Amniotic stem cell (primary cell): ENCODE data around the gene LRRC3.

Experiments used
- DNase-seq: peaks from one replicate; lab custom pipeline; 2025; lab: John Stamatoyannopoulos, UW

The LRRC3 gene

DNA sequence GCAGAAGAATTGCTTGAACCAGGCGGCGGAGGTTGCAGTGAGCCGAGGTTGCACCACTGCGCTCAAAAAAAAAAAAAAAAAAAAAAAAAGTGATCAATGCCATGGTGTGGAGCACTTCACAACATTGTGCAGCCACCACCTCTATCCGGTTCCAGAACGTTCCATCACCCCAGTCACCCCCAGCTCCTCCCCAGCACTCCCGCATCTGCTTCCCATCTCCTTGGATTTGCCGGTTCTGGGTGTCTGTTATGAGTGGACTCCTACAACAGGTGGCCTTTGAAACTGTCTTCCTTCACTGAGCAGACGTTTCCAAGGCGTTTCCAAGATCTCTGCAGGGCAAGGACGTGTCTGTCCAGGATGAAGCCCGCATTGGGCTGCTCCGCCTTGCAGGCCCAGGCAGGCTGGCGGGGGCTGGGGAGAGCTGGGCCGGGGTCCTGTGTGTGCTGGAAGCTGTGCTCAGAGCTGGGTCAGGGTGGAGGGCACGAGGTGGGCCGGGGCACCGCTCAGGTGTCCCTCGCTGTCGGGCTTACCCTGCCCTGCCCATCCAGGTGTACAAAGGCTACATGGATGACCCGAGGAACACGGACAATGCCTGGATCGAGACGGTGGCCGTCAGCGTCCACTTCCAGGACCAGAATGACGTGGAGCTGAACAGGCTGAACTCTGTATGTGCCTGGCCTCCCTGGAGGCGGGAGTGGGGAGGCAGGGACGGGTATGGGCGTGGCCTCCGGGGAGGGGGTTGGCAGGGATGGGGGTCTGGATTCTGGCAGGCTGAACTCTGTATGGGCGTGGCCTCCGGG lies 14.9 kb upstream of the LRRC3 start:
- DNase-seq = no peak

DNA sequence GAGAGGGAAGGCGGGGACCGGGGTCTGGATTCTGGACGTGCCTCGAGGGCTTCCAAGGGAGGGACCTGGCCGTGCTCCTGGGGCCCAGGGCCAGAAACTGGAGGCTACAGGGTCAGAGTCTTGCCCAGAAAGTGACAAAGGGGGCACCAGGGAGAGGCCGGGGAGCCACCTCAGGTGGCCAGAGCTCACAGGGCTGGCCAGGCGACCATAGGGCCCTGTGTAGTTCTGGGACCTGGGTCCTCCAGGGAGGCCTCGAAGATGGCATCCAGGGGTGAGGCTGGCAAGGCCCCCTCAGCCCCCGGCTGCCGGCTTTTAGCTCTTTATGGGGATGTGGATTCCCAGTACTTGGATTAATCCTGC lies 14.3 kb upstream of the LRRC3 start:
- no peak for DNase-seq

DNA sequence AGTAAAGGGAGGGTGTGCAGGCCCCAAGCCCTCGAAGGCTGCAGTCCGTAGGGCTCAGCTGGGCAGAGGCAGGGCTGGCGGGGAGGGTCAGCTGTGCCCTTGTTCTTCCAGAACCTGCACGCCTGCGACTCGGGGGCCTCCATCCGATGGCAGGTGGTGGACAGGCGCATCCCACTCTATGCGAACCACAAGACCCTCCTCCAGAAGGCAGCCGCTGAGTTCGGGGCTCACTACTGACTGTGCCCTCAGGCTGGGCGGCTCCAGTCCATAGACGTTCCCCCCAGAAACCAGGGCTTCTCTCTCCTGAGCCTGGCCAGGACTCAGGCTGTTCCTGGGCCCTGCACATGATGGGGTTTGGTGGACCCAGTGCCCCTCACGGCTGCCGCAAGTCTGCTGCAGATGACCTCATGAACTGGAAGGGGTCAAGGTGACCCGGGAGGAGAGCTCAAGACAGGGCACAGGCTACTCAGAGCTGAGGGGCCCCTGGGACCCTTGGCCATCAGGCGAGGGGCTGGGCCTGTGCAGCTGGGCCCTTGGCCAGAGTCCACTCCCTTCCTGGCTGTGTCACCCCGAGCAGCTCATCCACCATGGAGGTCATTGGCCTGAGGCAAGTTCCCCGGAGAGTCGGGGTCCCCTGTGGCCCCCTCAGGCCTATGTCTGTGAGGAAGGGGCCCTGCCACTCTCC lies 13.6 kb upstream of the LRRC3 start:
- no peak for DNase-seq

DNA sequence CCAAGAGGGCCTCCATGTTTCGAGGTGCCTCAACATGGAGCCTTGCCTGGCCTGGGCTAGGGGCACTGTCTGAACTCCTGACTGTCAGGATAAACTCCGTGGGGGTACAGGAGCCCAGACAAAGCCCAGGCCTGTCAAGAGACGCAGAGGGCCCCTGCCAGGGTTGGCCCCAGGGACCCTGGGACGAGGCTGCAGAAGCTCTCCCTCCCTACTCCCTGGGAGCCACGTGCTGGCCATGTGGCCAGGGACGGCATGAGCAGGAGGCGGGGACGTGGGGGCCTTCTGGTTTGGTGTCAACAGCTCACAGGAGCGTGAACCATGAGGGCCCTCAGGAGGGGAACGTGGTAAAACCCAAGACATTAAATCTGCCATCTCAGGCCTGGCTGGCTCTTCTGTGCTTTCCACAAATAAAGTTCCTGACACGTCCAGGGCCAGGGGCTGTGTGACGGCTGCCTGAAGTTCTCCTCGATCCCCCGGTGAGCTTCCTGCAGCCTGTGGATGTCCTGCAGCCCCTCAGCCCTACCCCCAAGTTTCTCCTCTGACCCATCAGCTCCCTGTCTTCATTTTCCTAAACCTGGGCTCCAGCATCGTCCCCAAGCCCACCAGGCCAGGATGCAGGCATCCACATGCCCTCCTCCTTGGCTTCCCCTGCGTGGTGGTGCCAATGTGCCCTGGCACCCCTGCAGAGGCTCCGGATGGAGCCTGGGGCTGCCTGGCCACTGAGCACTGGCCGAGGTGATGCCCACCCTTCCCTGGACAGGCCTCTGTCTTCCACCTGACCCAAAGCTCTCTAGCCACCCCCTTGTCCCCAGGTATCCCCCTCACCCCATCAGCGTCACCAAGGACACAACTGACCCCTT lies 12.8 kb upstream of the LRRC3 start:
- no peak for DNase-seq

DNA sequence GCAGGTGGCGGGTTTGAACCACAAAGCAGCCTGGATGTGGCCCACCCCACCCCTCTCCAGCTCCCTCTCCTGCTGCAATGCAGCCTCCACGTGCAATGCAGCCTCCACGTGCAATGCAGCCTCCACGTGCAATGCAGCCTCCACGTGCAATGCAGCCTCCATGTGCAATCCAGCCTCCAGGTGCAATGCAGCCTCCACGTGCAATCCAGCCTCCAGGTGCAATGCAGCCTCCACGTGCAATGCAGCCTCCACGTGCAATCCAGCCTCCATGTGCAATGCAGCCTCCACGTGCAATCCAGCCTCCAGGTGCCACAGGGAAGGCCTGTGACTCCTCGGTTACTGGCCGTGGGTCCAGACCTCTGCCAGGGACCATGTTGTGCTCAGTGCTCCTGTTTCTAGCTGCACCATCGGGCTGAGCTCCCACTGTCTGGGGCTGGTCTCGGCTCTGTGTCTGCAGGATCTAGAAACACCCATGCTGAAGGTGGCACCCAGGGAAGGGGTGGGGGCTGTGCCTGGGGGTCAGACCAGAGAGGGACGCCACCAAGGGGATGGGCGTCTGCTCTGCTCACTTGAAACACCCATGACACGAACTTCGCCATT lies 11.9 kb upstream of the LRRC3 start:
- DNase-seq = no peak

DNA sequence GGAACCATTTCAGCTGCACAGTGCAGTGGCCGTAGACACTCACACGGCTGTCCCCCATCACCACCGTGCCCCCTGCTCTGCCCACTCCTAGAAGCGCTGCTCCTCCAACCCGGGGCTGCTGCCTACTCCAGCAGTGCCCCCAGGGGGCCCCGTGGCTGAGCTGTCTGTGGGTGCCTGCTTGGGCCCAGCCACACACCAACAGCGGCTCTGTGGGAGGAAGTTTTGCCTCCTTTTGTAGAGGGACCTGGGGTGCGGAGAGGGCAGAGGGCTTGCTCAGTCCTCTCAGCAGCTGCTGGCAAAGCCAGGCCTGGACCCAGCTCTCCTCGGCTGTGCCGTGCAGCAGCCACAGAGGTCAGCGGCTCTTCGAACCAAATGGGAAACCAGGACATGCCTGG lies 11.4 kb upstream of the LRRC3 start:
- DNase-seq = no peak

DNA sequence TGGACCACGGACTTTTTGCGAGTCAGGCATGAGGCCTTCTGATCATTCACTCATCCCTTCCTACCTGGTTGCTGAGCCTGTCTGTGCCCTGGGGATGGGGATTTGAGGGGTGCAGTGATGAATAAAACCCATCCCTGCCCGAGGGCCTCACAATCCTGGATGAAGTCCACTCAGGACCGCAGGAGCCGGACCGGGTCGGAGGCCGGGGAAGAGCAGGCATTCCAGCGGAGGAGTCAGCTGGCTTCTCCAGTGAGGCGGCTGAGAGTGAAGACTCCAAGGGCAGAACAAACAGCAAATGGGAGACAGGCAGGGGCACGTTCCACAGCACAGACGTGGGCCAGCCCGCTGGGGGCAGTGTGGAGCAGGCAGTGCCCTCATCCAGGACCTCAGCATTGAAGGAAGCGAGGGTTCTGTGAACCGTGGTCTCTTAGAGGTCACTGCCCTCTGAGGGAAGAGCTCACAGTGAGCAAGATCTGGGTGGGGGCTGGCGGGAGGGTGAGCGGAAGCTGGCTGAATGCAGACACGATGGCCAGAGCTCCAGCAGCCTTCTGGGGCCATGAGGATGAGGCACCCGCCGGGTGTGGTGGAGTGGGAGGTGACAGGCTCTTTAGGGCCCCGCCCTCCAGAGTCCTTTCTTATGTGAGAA lies 10.9 kb upstream of the LRRC3 start:
- DNase-seq = no peak

DNA sequence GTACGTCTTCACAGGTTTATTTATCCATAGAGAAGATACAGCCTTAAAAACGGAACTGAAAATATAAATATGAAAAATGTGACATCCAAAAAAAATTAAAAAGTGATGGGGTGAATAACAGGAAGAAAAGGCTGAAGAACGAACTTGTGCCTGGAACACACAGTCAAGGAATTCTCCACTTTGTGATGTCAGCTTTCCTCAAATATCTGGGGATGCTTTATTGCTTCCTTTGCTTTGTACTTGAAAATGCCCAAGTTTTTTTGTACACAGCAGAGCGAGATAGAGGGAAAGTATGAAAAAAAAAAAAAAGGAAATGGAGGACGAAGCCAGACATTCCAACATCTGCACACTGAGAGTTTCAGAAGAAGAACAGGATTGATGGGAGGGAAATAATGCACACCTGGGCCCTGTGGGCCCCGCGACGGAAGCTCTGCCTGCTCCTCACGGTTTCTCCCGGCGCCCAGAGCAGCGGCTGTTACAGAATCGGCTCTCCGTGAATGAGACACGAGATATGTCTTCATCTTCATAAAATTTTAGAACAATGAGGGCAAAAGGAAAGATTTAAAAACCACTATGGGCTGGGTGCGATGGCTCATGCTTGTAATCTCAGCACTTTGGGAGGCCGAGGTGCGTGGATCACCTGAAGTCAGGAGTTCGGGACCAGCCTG lies 10.0 kb upstream of the LRRC3 start:
- DNase-seq = no peak

DNA sequence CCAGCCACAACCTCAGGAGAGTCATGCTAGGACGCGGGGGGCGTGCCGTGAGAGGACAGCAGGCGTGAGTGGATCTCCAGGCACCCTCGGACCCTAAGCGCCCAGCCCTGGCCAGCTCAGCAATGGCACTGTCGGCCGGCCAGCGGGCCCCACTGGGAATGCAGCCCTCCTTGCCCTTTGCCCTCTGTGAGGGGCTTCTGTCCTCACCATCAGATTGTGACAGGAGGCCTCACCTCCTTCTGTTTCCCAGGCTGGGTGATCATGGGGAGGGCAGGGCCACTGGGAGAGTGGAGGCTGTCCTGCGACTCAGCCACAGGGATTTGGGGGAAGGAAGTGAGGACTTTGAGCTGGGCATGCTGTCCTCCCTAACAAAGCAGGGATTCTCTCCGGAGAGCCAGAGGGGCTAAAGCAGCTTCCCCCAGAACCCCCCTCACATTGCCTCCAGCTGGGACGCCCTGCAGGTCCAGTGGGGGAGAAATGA lies 6.6 kb upstream of the LRRC3 start:
- no peak for DNase-seq

DNA sequence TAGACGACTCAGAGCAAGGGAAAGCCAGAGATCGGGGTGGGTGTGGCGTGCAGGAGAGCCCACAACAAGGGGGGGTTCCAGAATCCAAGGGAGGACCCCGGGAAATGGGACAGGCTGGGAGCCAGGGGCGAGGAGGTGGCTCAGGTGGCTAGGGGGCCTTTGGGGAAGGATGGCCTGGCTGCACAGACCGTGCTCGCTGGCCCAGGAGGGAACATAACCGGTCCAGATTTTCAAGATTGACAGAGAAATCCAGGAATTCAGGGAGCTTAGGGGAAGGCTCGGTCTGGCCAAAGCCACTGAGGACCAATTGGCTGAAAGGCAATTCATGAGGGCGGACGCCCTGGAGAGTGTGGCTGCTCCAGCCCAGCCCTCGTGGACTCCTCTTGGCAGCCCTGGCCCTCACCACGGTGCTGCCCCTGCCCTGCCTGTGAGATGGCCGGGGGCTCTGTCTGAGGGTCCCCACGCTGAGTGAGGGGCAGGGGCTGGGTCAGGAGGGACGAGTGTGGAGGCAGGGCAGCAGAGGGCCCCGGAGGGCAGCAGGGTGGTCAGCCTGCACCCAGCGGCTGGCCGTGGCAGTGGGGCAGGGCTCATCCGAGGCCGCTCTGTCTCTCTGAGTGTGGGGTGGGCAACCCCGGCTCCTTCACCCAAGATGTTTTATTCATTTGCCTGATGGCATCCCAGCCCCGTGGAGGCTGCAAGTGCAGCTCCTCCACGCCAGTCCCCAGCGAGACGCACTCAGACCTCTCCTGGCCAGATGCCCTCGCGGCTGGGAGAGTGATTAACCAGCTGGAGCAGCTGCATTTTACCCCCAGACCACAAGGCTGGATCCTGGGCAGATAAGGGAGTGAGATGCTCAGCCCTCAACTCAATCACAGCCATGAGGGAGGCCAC lies 5.6 kb upstream of the LRRC3 start:
- no peak for DNase-seq

DNA sequence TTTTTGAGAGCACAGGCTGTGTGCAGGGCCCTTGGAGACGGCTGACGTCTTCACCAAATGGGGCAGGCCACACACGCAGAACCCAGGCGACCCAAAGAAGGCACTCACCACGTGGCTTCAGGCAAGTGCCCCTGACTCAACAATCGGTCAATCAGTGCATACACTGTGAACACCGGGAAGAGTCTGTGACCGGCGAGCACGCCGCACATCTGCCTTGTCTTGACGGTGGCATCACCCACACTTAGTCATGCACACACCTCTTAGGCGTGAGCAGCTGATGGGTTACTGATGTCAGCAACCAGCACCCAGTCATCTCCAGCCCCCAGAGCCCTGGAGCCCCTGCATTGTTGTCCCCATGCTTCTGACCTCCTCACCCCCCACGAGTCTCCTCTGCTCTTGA lies 4.9 kb upstream of the LRRC3 start:
- no peak for DNase-seq

DNA sequence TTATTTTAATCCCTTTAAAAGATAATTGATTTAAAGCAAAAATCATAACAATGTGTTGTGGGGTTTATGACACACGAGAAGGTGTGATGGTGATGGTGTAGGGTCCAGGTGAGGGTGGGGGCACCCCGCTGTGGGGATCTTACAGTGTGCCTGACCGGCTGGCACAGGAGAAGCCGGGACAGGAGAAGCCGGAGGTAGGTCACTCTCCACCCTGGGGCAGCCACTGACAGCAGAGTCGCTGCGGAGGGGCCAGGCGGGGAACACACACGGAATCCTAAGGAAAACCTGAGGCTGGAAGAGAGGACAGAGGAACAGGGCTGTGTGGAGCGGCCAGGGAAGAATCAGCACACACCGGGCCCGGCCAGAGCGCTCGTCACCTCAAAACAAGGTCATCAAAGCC lies 4.3 kb upstream of the LRRC3 start:
- DNase-seq = no peak

DNA sequence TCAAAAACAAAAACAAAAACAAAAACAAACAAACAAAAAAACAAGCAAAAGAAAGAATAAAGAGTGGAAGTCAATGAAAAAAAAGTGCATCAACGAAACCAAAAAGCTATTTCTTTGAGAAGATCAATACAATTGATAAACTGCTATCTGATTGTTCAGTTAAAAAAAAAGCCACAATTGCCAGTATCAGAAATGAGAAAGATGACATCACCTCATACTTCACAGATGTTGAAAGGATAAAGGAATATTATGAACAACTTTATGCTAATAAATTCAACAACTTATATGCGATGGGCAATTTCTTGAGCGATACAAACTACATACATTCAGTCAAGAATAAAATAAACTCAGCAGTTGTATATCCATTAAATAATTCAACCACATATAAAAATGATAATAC lies 2.2 kb upstream of the LRRC3 start:
- DNase-seq = no peak

DNA sequence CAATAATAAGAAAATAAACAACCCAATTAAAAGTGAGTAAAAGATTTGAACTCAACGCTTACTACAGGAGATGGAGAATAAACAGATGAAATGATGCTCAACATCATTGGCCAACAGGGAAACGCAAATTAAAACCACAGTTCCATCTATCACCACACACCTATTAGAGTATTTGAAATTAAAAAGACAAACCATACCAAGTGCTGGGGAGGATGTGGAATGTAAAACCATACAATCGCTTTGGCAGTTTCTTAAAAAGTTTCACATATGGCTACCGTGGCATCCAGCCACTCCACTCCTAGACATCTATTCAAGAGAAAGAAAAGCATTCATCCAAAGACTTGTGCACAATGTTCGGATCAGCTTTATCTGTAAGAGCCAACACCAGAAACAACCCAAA lies 1.3 kb upstream of the LRRC3 start:
- DNase-seq = no peak

DNA sequence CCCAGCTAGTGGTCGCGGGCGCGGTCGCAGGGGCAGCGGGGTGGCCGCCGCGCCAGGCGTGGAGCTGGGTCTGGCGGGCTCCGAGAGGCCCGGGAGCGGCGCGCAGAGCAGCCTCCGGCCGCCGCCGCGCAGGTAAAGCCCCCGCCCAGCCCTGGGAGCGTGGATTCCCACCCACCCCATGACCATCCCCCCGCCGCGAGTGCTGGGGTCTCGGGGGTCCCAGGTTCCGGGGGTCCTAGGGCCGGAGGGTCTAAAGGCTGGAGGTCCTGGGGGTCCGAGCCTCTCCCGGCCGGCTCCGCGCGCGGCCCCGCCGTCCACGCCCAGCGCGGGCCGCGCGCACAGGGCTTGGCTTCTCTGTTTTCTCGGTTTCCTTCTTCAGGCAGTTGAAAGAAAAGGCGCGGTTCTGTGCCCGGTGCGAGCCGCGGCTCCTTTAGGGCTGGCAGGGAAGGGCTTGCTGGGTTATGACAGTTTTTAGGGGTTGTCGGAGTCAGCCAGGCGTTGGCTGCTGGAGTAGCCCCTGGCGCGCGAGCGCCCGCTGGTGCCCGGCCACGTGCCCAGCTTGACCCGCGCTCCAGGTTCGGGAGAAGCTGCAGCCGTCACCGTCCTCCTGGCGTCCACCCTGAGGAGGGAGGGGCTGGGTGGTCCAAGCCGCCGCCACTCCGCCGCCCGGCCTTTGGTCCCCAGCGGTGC lies 359 bp downstream of the LRRC3 start:
- no peak for DNase-seq

DNA sequence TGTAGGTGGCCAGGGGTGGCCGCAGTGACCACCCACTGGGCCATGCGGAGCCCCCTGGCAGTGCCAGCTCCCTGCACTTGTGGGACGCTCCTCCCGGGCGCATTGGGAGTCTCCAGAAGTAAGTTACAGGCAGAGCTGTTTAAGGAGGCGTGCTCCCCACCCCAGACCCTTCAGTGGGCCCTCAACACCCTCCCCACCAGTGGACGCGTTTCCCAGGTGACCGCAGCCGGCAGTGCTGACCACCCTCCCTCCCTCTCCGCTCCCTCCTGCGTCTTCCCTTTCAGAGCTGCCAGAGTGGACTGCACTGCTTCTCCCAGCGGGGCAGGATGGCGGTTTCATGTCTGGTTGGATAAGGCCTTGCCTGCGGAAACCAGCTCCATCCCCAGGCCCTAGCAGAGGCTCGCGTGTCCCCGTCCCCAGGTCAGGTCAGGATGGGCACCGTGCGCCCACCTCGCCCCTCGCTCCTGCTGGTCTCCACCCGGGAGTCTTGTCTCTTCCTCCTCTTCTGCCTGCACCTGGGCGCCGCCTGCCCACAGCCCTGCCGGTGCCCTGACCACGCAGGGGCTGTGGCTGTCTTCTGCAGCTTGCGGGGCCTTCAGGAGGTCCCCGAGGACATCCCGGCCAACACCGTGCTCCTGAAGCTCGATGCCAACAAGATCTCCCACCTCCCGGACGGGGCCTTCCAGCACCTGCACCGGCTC lies 1.1 kb downstream of the LRRC3 start:
- DNase-seq = no peak

DNA sequence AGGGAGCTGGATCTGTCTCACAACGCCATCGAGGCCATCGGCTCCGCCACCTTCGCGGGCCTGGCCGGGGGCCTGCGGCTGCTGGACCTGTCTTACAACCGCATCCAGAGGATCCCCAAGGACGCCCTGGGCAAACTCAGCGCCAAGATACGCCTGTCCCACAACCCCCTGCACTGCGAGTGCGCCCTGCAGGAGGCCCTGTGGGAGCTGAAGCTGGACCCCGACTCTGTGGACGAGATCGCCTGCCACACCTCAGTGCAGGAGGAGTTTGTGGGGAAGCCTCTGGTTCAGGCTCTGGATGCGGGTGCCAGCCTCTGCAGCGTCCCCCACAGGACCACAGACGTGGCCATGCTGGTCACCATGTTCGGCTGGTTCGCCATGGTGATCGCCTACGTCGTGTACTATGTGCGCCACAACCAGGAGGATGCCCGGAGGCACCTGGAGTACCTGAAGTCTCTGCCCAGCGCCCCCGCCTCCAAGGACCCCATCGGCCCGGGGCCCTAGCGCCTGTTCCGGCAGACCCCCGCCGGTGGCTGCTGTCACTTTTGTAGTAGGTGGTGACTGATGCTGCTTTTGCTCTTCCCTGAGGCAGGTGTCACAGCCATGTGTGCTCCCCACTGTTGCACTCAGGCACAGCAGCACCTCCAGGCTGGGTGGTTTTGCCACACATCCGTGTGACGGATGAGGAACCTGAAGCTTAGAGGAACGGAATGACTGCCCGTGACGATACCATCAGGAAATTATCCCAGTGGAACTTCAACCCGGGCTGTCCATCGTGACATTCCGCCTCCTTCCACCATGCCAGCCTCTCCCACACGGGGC lies 1.8 kb downstream of the LRRC3 start:
- DNase-seq = no peak
